ENCODE measurements around the gene CD79B. TPM values are rescaled to one million over a fixed set of nuclear protein-coding genes. Genes with fewer than 3 reads are reported as not detected.

CD79B gene
- total and polyA plus RNA-seq, 9 of the 15 experiments (the other 6 are each of a cell fraction or from before 2014, with no cell fraction given): 0.15 to 0.62 (median 0.44) TPM; not detected in 2

- no peak for TF ChIP-seq ATF7 (IDR thresholded peaks at IDR 0.05)
- TF ChIP-seq HNRNPUL1 (IDR thresholded peaks at IDR 0.05; ENCODE audit: low read length): no peak
- TF ChIP-seq SP1 (CRISPR knock-in tag; IDR thresholded peaks at IDR 0.05): no peak
- TF ChIP-seq SFPQ (IDR thresholded peaks at IDR 0.05; ENCODE audit: low read depth, low read length): no peak
- TF ChIP-seq ZNF668 (CRISPR knock-in tag; IDR thresholded peaks at IDR 0.05): no peak
- TF ChIP-seq FIP1L1 (IDR thresholded peaks at IDR 0.05; ENCODE audit: low read depth, low read length, poor library complexity, severe bottlenecking): no peak
These were observed 2.3 kb upstream of the CD79B start (continued) for GRCh38 chr17:63934183-63935112.

DNA sequence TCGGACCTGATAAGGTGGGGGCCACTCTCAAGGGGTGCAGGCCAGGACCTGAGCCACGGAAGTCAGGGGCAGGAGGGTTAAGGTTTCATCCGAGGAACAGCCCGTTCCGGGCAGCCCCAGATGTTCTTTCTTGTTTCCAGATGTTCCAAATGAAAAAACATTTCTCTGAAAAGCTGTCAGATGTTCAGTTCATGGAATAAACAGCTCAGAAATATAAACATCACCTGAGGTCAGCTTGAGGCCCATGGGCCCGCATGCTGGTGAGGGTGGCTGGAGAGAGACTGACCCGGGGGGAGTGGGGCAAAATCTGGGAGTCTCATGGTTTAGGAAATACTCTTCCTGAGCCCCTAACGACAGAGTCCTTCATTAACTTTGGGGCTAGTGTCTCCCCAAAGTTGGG, 1.5 kb upstream of the CD79B start:
- ATAC-seq (no peak), DNase-seq (ENCODE audit: extremely low read depth in 1 of 4, low spot score in 3 of 4) (no peak), FAIRE-seq (no peak)
- ChIA-PET POLR2A (no interaction called here), CTCF (ENCODE audit: low intra/inter-chr PET ratio) (no interaction called here)
- Histone ChIP-seq H3K4me1 (replicated peaks in 1 of 2; ENCODE audit: control insufficient read depth in 2 of 2, insufficient read depth in 2 of 2, low read length in 2 of 2) (peaks cover 0 to 40% of the 10 kb centered on the region in 2 experiments; a peak in 2 of 5 replicates), H3K9me3 (replicated peaks; ENCODE audit: control insufficient read depth, insufficient read depth, low read depth, low read length) (no peaks in the 10 kb centered on the region), H3K9ac (ENCODE audit: insufficient read depth in 1 of 2, low read depth in 2 of 2, low read length in 2 of 2) (no peak overlapping the region), H3K36me3 (ENCODE audit: control insufficient read depth, insufficient read depth, low read length) (no peaks in the 10 kb centered on the region), H3K4me2 (ENCODE audit: insufficient read depth, low read length) (no peak overlapping the region), H3K4me3 (no peak overlapping the region), H3K27ac (ENCODE audit: extremely low read depth, low read depth, low read length) (no peak overlapping the region), H3K79me2 (ENCODE audit: control insufficient read depth, insufficient read depth, low read length) (no peaks in the 10 kb centered on the region), H3K27me3 (ENCODE audit: control insufficient read depth in 2 of 2, insufficient read depth in 2 of 2, low read length in 2 of 2) (peaks cover 9 to 24% of the 10 kb centered on the region in 2 experiments; a peak in 4 of 5 replicates), H2AFZ (ENCODE audit: low read depth, low read length) (no peak overlapping the region), H4K20me1 (replicated peaks; ENCODE audit: control insufficient read depth, insufficient read depth, low read length) (no peaks in the 10 kb centered on the region), H3K9me1 (ENCODE audit: control insufficient read depth, insufficient read depth, low read length) (no peaks in the 10 kb centered on the region)
- in situ Hi-C loops (cut with MboI): no loop called here
- intact Hi-C loops (cut with micrococcal nuclease): no loop called here
- WGBS (ENCODE audit: insufficient coverage, low coverage, missing lambda C conversion rate): 18% methylated on average over 8 of the region's 8 CpGs
- no TSS peak for BruUV-seq (replicated peaks)
- TF ChIP-seq, protein P1, sequence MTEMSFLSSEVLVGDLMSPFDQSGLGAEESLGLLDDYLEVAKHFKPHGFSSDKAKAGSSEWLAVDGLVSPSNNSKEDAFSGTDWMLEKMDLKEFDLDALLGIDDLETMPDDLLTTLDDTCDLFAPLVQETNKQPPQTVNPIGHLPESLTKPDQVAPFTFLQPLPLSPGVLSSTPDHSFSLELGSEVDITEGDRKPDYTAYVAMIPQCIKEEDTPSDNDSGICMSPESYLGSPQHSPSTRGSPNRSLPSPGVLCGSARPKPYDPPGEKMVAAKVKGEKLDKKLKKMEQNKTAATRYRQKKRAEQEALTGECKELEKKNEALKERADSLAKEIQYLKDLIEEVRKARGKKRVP (CRISPR knock-in tag; IDR thresholded peaks at IDR 0.05): no peak
- TF ChIP-seq NFE2L1 (tag; IDR thresholded peaks at IDR 0.05; ENCODE audit: borderline replicate concordance, low read depth) (no peak), GATAD2A (IDR thresholded peaks at IDR 0.05) (no peak), ZNF75A (CRISPR knock-in tag; IDR thresholded peaks at IDR 0.05) (no peak), RFX7 (CRISPR knock-in tag; IDR thresholded peaks at IDR 0.05) (no peak), RBM15 (IDR thresholded peaks at IDR 0.05; ENCODE audit: insufficient read depth, low read length) (no peak), ZNF134 (CRISPR knock-in tag; conservative IDR thresholded peaks at IDR 0.05) (no peak), E2F6 (IDR thresholded peaks at IDR 0.05; ENCODE audit: borderline replicate concordance in 1 of 2, extremely low read depth in 1 of 2, insufficient read depth in 1 of 2, insufficient read length in 1 of 2, low read depth in 1 of 2, low read length in 1 of 2, poor library complexity in 1 of 2, severe bottlenecking in 1 of 2) (no peak)
